ENCODE data around the gene AP2B1. TPM values are rescaled to one million over a fixed set of nuclear protein-coding genes. Genes with fewer than 3 reads are reported as not detected.
A peak's percentile ranks its signal among the peaks of the same experiment; 100 is the strongest.
"Not testable (repeated sequence)": the region's sequence is repeated elsewhere in the genome, so short reads cannot be mapped to it uniquely, and the experiment has no call there.

AP2B1 gene
- total RNA-seq, 4 donors from 2014 or later: 62.6 to 94.3 (median 79.4) TPM

- no peak for TF ChIP-seq CTCF (IDR thresholded peaks at IDR 0.05)
- DNase-seq (ENCODE audit: low spot score) (no peak), ATAC-seq (ENCODE audit: low FRiP score) (no peak)
Observed at GRCh38 chr17:35555691-35556090, 31.4 kb upstream of the AP2B1 start.

- TF ChIP-seq CTCF (IDR thresholded peaks at IDR 0.05): no peak
- ATAC-seq (ENCODE audit: low FRiP score): no peak
- DNase-seq (ENCODE audit: low spot score): no peak
Observed at GRCh38 chr17:35557353-35557752, 29.8 kb upstream of the AP2B1 start.

GRCh38 chr17:35559495-35560210 lies 27.5 kb upstream of the AP2B1 start:
- TF ChIP-seq CTCF (IDR thresholded peaks at IDR 0.05): no peak
- ATAC-seq (ENCODE audit: low FRiP score) (no peak), DNase-seq (ENCODE audit: low spot score) (no peak)

- no peak for DNase-seq (ENCODE audit: low spot score)
- no peak for TF ChIP-seq CTCF (IDR thresholded peaks at IDR 0.05)
- ATAC-seq (ENCODE audit: low FRiP score): no peak
Observed at GRCh38 chr17:35560703-35561102, 26.4 kb upstream of the AP2B1 start, which contains the start of gene SLFN14. Gene SLFN14 (minus strand): TSS chr17:35560819. CDS start chr17:35558062, 2,757 bp downstream.

GRCh38 chr17:35563181-35563580 lies 23.9 kb upstream of the AP2B1 start:
- not testable (repeated sequence) for ATAC-seq (ENCODE audit: low FRiP score); DNase-seq (ENCODE audit: low spot score)

GRCh38 chr17:35566968-35567367 lies 20.2 kb upstream of the AP2B1 start:
- DNase-seq (ENCODE audit: low spot score) (no peak), ATAC-seq (ENCODE audit: low FRiP score) (no peak)
- TF ChIP-seq CTCF (IDR thresholded peaks at IDR 0.05): no peak

GRCh38 chr17:35568561-35568960 lies 18.6 kb upstream of the AP2B1 start:
- DNase-seq (ENCODE audit: low spot score) (no peak), ATAC-seq (ENCODE audit: low FRiP score) (peak; percentile 66)
- TF ChIP-seq CTCF (IDR thresholded peaks at IDR 0.05): no peak

Measured in omental fat pad (tissue), 4 donors.